Astrocyte of the spinal cord (primary cell): ENCODE measurements around the gene PML.
A peak's percentile ranks its signal among the peaks of the same experiment; 100 is the strongest.
"Not testable (repeated sequence)": the region's sequence is repeated elsewhere in the genome, so short reads cannot be mapped to it uniquely, and the experiment has no call there.

Experiments used
- DNase-seq: peaks from one replicate; pipeline ENCODE4 v3.0.0; 2011; ENCODE audit warnings: low read depth, low spot score
- H3K4me3 ChIP-seq: 2 replicates; pipeline ENCODE4 v1.5.1; 2011; ENCODE audit warnings: low read depth, mild to moderate bottlenecking, low read length, moderate library complexity
- in situ Hi-C: cut with HindIII; loops from 2 replicates; pipeline ENCODE4 v1.10.0; 2017; ENCODE audit warnings: low sequenced_read_pairs
- TF ChIP-seq, protein P1 (sequence below): IDR thresholded peaks from 2 replicates; pipeline ENCODE4 v1.5.1; 2012; ENCODE audit warnings: low read depth, mild to moderate bottlenecking, low read length, inconsistent platforms

The PML gene

DNA sequence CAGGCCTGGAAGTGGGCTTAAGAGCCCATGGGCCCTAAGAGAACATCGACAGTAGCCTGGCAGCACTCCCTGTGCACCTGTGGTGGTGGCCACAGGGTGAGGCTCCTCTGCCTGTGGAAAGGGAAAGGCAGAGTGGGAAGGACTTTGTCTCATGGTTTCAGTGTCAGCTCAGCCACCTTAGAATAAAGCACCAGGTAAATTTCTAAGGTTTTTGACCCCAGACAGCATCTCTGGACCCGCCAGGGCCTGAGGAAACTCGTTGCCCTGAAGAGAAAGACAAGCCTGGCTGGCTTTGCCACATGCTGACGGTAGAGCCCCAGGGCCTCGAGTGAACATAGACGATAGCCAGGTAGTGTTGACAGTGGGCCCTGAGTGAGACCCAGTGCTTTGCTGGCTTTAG lies 65.7 kb downstream of the PML start:
- in situ Hi-C loops, result no loop called here
- DNase-seq, result no peak
- TF ChIP-seq, protein P1, sequence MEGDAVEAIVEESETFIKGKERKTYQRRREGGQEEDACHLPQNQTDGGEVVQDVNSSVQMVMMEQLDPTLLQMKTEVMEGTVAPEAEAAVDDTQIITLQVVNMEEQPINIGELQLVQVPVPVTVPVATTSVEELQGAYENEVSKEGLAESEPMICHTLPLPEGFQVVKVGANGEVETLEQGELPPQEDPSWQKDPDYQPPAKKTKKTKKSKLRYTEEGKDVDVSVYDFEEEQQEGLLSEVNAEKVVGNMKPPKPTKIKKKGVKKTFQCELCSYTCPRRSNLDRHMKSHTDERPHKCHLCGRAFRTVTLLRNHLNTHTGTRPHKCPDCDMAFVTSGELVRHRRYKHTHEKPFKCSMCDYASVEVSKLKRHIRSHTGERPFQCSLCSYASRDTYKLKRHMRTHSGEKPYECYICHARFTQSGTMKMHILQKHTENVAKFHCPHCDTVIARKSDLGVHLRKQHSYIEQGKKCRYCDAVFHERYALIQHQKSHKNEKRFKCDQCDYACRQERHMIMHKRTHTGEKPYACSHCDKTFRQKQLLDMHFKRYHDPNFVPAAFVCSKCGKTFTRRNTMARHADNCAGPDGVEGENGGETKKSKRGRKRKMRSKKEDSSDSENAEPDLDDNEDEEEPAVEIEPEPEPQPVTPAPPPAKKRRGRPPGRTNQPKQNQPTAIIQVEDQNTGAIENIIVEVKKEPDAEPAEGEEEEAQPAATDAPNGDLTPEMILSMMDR, result no peak
- H3K4me3 ChIP-seq, result no peak overlapping the region

DNA sequence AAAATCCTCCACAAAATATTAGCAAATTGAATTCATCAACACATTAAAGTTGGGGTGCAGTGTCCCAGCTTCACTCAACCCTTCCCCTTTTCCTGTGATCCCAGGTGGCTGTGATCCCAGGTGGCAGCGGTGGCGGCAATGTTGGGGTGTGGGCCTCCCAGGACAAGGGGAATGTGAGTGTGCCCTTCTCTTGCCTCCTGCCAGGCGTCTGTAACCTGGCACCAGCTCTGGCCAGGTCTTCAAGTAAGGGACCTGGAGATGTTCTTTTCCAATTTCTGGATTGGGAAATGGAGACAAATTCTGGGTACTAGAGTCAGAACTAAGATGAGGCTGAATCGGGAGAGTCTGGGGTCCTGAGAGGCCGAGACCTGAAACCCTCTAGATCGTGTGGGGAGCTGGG lies 67.7 kb downstream of the PML start:
- TF ChIP-seq, protein P1, result no peak
- DNase-seq, result no peak
- H3K4me3 ChIP-seq, result no peak overlapping the region
- in situ Hi-C loops, result no loop called here

DNA sequence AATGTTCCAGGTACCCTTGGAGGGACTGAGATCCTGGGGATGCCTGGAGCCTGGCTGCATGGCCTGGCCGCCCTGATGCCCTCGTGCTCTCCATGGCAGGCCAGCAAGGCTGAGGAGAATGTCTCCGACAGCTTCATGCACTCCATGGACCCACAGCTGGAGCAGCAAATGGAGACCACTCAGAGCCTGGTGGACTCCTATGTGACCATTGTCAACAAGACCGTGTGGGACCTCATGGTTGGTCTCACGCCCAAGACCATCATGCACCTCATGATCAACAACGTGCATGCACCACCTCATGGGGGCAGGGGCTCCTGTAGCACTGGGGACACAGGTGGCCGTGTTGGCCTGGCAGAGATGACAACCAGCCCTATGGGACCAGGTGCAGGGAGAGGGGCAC lies 68.2 kb downstream of the PML start:
- no peak for DNase-seq
- TF ChIP-seq, protein P1, result no peak
- H3K4me3 ChIP-seq, result no peak overlapping the region
- in situ Hi-C loops, result no loop called here

DNA sequence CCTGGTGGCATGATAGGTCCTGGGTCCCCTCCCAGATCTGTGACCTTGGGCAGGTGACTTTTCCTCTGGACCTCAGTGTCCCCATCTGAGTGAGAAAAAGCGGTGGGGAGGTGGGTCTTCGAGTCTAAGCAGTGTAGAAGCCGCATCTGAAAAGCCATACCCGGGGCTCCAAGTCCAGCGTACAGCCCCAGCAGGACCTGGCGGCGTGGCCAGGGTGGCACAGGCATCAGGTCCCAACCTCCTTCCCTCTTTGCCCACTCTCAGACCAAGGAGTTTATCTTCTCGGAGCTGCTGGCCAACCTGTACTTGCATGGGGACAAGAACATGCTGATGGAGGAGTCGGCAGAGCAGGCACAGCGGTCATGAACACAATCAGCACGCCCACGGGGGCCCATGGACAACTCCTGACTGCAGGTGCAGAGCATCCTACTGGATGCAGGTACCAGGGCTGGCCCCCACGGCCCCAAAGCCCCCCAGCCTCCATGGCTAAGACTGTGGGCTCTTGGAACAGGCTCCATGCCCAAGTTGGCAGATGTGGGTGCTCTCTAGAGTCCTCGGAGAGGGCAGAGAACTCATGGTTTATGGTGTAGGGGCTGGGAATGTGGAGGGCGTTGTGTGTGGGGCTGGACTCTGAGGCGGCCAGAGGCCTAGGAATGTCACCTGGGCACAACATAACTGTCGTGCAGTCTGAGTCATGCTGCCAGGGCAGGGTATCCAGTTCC lies 69.1 kb downstream of the PML start:
- DNase-seq, in situ Hi-C loops: not testable (repeated sequence)

DNA sequence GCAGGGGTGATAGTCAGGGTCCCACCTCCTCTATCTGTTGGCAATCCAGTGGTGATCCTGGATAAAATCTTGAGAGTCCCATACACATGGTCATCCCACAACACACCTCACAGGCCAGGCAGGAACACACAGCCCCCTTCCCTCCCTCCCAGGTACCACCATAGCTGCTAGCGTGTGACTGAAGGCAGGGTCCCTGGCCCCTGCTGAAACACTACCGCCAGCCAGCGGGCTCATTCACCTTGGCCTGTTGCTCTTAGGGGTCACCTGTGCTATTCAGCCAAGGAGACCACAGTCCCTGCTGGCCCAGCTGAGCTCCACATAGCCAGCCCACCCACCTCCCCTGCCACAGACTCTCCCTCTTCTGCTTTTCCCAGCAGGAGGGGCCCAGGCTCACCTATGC lies 69.7 kb downstream of the PML start:
- H3K4me3 ChIP-seq, DNase-seq, in situ Hi-C loops: not testable (repeated sequence)

More for the DNA sequence above, 69.1 kb downstream of the PML start:
- H3K4me3 ChIP-seq, result not testable (repeated sequence)

DNA sequence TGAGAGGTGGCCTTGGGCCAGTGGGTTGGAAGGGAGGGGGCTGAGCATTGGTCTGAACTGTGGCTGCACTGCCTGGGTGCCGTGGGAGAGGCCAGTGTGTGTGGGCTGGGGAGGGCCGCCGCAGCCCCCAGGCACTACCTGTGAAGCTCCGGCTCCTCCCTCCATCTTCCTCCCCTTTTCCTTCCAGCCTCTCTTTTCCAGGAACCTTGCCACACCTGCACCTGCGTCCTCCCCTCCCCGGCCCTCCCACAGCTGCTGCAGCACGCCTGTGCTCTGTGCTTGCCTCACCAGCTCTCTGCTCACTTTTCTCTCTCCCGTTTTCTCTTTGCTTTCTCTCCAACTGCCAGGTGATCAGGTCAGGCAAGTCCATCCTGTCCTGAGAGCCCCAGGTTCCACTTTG lies 70.3 kb downstream of the PML start:
- H3K4me3 ChIP-seq, in situ Hi-C loops: not testable (repeated sequence)

DNA sequence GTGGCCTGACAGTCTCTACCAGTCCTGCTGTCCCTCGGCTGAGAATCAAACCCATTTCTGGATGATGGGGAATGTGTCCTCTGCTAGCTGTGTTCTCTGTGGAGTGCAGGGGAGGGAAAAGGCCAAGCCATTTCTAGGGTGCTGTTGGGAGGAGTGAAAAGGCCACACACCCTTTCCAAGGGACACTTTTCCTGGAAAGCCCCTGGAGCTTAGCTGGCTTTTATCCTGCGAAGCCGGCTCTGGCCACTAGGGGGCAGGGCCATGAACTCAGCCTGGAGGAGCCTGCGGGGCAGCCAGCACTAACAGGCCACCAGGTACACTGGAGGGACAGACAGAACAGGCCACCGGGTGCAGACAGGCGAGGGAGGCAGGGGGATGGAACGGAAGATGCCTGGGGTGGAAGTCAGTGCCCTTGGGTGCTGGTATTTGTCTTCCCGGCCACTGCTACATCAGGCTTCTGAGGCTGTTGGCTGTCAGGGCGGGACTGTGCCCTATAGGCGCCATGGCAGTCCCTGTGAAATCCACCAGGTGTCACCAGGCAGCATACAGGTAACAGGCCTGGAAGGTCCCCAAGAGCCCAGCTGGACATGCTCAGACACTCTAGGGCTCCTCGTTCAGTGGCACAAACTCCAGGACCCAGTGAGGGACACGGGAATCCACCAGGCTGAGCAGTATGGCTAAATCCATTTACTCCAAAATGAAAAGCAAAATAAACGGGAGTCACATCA lies 71.3 kb downstream of the PML start:
- DNase-seq, H3K4me3 ChIP-seq, in situ Hi-C loops: not testable (repeated sequence)
- TF ChIP-seq, protein P1, result peak; percentile 26

More for the DNA sequence above, 70.3 kb downstream of the PML start:
- not testable (repeated sequence) for DNase-seq

DNA sequence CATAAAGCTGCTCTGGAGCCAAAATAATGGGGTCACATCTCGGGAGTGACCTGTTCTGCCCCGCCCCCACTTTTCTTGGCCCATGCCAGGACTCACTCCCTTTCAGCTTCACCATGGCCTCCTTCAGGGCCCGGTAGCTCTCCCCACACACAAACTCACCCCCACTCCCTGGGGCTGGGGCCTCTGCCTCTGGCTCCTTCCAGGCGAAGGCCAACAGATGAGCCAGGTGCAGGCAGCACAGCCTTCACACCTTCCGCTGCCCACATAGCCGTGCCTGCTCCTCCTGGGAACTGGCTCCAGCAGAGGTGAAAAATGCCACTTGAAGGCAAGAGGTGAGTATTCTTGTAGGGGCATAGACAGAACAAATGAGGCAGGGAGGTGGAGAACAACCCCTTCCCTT lies 77.1 kb downstream of the PML start:
- H3K4me3 ChIP-seq, DNase-seq, in situ Hi-C loops: not testable (repeated sequence)

DNA sequence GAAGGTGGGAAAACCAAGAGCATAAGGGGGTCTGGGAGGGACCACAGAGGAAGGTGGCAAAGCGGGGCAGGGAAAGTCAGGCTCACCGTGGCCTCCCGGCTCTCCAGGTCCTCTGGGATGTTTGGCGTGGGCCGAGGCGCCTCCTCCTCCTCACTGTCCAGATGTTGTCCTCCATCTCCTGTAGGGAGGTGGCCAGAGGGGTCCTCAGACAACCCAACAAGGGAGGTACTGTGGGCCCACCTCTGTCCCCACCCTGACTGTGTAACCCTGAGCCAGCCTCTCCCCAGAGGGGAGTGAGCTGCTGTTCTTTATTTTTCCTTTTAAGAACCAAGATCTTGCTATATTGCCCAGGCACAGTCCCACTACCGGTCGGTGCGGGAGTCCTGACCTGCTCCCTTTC lies 77.6 kb downstream of the PML start:
- H3K4me3 ChIP-seq, in situ Hi-C loops, DNase-seq: not testable (repeated sequence)
